HEK293 (cell line): ENCODE data around the gene S100A1.
A peak's percentile ranks its signal among the peaks of the same experiment; 100 is the strongest.

Experiments
- GFI1B ChIP-seq: fragments of 450-650 bp; formaldehyde crosslinking; IDR thresholded peaks from 2 replicates; pipeline ENCODE4 v1.5.1; 2016; ENCODE audit warnings: missing biosample characterization, missing genetic modification characterization
- HOXA7 ChIP-seq: sonication (generic); formaldehyde crosslinking; IDR thresholded peaks from 2 replicates; pipeline ENCODE4 v1.8.1; 2022; ENCODE audit warnings: missing genetic modification reagents, borderline replicate concordance
- KLF7 ChIP-seq: fragments of 450-650 bp; formaldehyde crosslinking; IDR thresholded peaks from 2 replicates; pipeline ENCODE4 v1.5.1; 2016; ENCODE audit warnings: missing biosample characterization, missing genetic modification characterization, borderline replicate concordance
- KLF8 ChIP-seq: fragments of 450-650 bp; formaldehyde crosslinking; IDR thresholded peaks from 2 replicates; pipeline ENCODE4 v1.5.1; 2016; ENCODE audit warnings: missing biosample characterization, missing genetic modification characterization
- MYNN ChIP-seq: fragments of 450-650 bp; formaldehyde crosslinking; IDR thresholded peaks from 2 replicates; pipeline ENCODE4 v1.5.1; 2016; ENCODE audit warnings: missing biosample characterization, missing genetic modification characterization, borderline replicate concordance
- REPIN1 ChIP-seq: fragments of 450-650 bp; formaldehyde crosslinking; IDR thresholded peaks from 2 replicates; pipeline ENCODE4 v1.5.1; 2017; ENCODE audit warnings: missing biosample characterization, missing genetic modification characterization, low read depth
- SALL2 ChIP-seq: fragments of 450-650 bp; formaldehyde crosslinking; IDR thresholded peaks from 2 replicates; pipeline ENCODE4 v1.5.0; 2017; ENCODE audit warnings: missing biosample characterization, mild to moderate bottlenecking, missing genetic modification characterization, borderline replicate concordance
- ZBTB48 ChIP-seq: fragments of 450-650 bp; formaldehyde crosslinking; IDR thresholded peaks from 2 replicates; pipeline ENCODE4 v1.5.1; 2016; ENCODE audit warnings: missing biosample characterization, missing genetic modification characterization
- ZEB2 ChIP-seq: fragments of 450-650 bp; formaldehyde crosslinking; IDR thresholded peaks from 2 replicates; pipeline ENCODE4 v1.5.1; 2016; ENCODE audit warnings: missing biosample characterization, missing genetic modification characterization
- ZFP3 ChIP-seq: fragments of 450-650 bp; formaldehyde crosslinking; IDR thresholded peaks from 2 replicates; pipeline ENCODE4 v1.5.1; 2016; ENCODE audit warnings: low read depth, missing biosample characterization, missing genetic modification characterization
- ZFP37 ChIP-seq: fragments of 450-650 bp; formaldehyde crosslinking; IDR thresholded peaks from 2 replicates; pipeline ENCODE4 v1.5.1; 2016; ENCODE audit warnings: missing biosample characterization, missing genetic modification characterization
- ZIC2 ChIP-seq: fragments of 450-650 bp; formaldehyde crosslinking; IDR thresholded peaks from 2 replicates; pipeline ENCODE4 v1.5.1; 2016; ENCODE audit warnings: missing biosample characterization, missing genetic modification characterization
- ZNF112 ChIP-seq: fragments of 450-650 bp; formaldehyde crosslinking; IDR thresholded peaks from 2 replicates; pipeline ENCODE4 v1.5.0; 2017; ENCODE audit warnings: missing biosample characterization, missing genetic modification characterization
- ZNF169 ChIP-seq: fragments of 450-650 bp; formaldehyde crosslinking; IDR thresholded peaks from 2 replicates; pipeline ENCODE4 v1.5.1; 2016; ENCODE audit warnings: missing biosample characterization, missing genetic modification characterization
- ZNF223 ChIP-seq: fragments of 450-650 bp; formaldehyde crosslinking; IDR thresholded peaks from 2 replicates; pipeline ENCODE4 v1.5.1; 2016; ENCODE audit warnings: missing biosample characterization, missing genetic modification characterization
- ZNF266 ChIP-seq: fragments of 450-650 bp; formaldehyde crosslinking; IDR thresholded peaks from 2 replicates; pipeline ENCODE4 v1.5.1; 2016; ENCODE audit warnings: missing biosample characterization, missing genetic modification characterization, low read depth
- ZNF292 ChIP-seq: fragments of 450-650 bp; formaldehyde crosslinking; IDR thresholded peaks from 2 replicates; pipeline ENCODE4 v1.5.1; 2016; ENCODE audit warnings: low read depth, missing biosample characterization, missing genetic modification characterization, borderline replicate concordance
- ZNF324 ChIP-seq: fragments of 450-650 bp; formaldehyde crosslinking; IDR thresholded peaks from 2 replicates; pipeline ENCODE4 v1.5.1; 2016; ENCODE audit warnings: missing biosample characterization, missing genetic modification characterization
- ZNF362 ChIP-seq: fragments of 450-650 bp; formaldehyde crosslinking; IDR thresholded peaks from 2 replicates; pipeline ENCODE4 v1.5.1; 2016; ENCODE audit warnings: missing biosample characterization, missing genetic modification characterization
- ZNF391 ChIP-seq: fragments of 450-650 bp; formaldehyde crosslinking; IDR thresholded peaks from 2 replicates; pipeline ENCODE4 v1.5.1; 2016; ENCODE audit warnings: low read depth, missing biosample characterization, missing genetic modification characterization, borderline replicate concordance
- ZNF394 ChIP-seq: fragments of 450-650 bp; formaldehyde crosslinking; IDR thresholded peaks from 2 replicates; pipeline ENCODE4 v1.5.1; 2016; ENCODE audit warnings: missing biosample characterization, missing genetic modification characterization, mild to moderate bottlenecking, moderate library complexity, borderline replicate concordance
- ZNF433 ChIP-seq: fragments of 450-650 bp; formaldehyde crosslinking; IDR thresholded peaks from 2 replicates; pipeline ENCODE4 v1.5.1; 2016; ENCODE audit warnings: missing biosample characterization, missing genetic modification characterization, low read depth
- ZNF501 ChIP-seq: fragments of 450-650 bp; formaldehyde crosslinking; IDR thresholded peaks from 2 replicates; pipeline ENCODE4 v1.5.1; 2016; ENCODE audit warnings: missing biosample characterization, missing genetic modification characterization
- ZNF548 ChIP-seq: fragments of 450-650 bp; formaldehyde crosslinking; IDR thresholded peaks from 2 replicates; pipeline ENCODE4 v1.5.1; 2016; ENCODE audit warnings: missing biosample characterization, missing genetic modification characterization
- ZNF560 ChIP-seq: fragments of 450-650 bp; formaldehyde crosslinking; IDR thresholded peaks from 2 replicates; pipeline ENCODE4 v1.5.1; 2017; ENCODE audit warnings: missing biosample characterization, missing genetic modification characterization, borderline replicate concordance
- ZNF571 ChIP-seq: fragments of 450-650 bp; formaldehyde crosslinking; IDR thresholded peaks from 2 replicates; pipeline ENCODE4 v1.5.0; 2017; ENCODE audit warnings: missing biosample characterization, missing genetic modification characterization
- ZNF585B ChIP-seq: fragments of 450-650 bp; formaldehyde crosslinking; IDR thresholded peaks from 2 replicates; pipeline ENCODE4 v1.5.1; 2016; ENCODE audit warnings: missing biosample characterization, missing genetic modification characterization
- ZNF600 ChIP-seq: fragments of 450-650 bp; formaldehyde crosslinking; IDR thresholded peaks from 2 replicates; pipeline ENCODE4 v1.5.1; 2016; ENCODE audit warnings: missing biosample characterization, missing genetic modification characterization
- ZNF621 ChIP-seq: fragments of 450-650 bp; formaldehyde crosslinking; IDR thresholded peaks from 2 replicates; pipeline ENCODE4 v1.5.1; 2017; ENCODE audit warnings: missing biosample characterization, missing genetic modification characterization
- ZNF707 ChIP-seq: fragments of 450-650 bp; formaldehyde crosslinking; IDR thresholded peaks from 2 replicates; pipeline ENCODE4 v1.5.1; 2016; ENCODE audit warnings: missing biosample characterization, missing genetic modification characterization
- ZNF792 ChIP-seq: fragments of 450-650 bp; formaldehyde crosslinking; IDR thresholded peaks from 2 replicates; pipeline ENCODE4 v1.5.1; 2016; ENCODE audit warnings: missing biosample characterization, missing genetic modification characterization
- TF ChIP-seq, protein P1 (sequence below): fragments of 450-650 bp; IDR thresholded peaks from 2 replicates; pipeline ENCODE4 v1.5.1; 2018; ENCODE audit warnings: missing biosample characterization, mild to moderate bottlenecking, missing genetic modification characterization
- TF ChIP-seq, protein P2 (sequence below): fragments of 450-650 bp; formaldehyde crosslinking; IDR thresholded peaks from 2 replicates; pipeline ENCODE4 v1.5.1; 2017; ENCODE audit warnings: missing biosample characterization, missing genetic modification characterization
- TF ChIP-seq, protein P3 (sequence below): fragments of 450-650 bp; formaldehyde crosslinking; IDR thresholded peaks from 2 replicates; pipeline ENCODE4 v1.5.1; 2016; ENCODE audit warnings: missing biosample characterization, missing genetic modification characterization
- TF ChIP-seq, protein P4 (sequence below): fragments of 450-650 bp; formaldehyde crosslinking; IDR thresholded peaks from 2 replicates; pipeline ENCODE4 v1.5.1; 2017; ENCODE audit warnings: missing biosample characterization, missing genetic modification characterization

The S100A1 gene

GRCh38 chr1:153678519-153679336, 50.5 kb downstream of the S100A1 start, which contains the start of gene NPR1 (continued):
- TF ChIP-seq ZNF707 (no peak), ZNF585B (tag by site-specific recombination) (0 out of 2 replicates have a peak, but pooled peaks have one; percentile 15), SALL2 (tag by site-specific recombination) (no peak), ZEB2 (tag by site-specific recombination) (peak; percentile 65; the same call in 1 of the 2 replicates), ZNF548 (tag by site-specific recombination) (no peak), ZBTB48 (peak; percentile 78), ZNF324 (tag by site-specific recombination) (no peak), ZNF501 (tag by site-specific recombination) (peak; percentile 64; the same call in 1 of the 2 replicates), KLF8 (tag by site-specific recombination) (peak; percentile 70), ZNF394 (tag by site-specific recombination) (no peak), ZNF571 (tag by site-specific recombination) (no peak), ZIC2 (tag by site-specific recombination) (peak; percentile 96), ZNF292 (tag by site-specific recombination) (no peak), ZFP37 (no peak), ZNF266 (tag by site-specific recombination) (no peak), ZNF600 (tag by site-specific recombination) (0 out of 2 replicates have a peak, but pooled peaks have one; percentile 27), REPIN1 (tag by site-specific recombination) (no peak; the same call in 1 of the 2 replicates), ZNF433 (no peak), ZFP3 (tag by site-specific recombination) (no peak), ZNF560 (tag by site-specific recombination) (no peak), ZNF112 (no peak), ZNF362 (tag by site-specific recombination) (no peak), ZNF792 (0 out of 2 replicates have a peak, but pooled peaks have one; percentile 24), KLF7 (peak; percentile 23; the same call in 1 of the 2 replicates), ZNF223 (tag by site-specific recombination) (no peak), ZNF391 (tag by site-specific recombination) (no peak), ZNF169 (no peak), MYNN (tag by site-specific recombination) (peak; percentile 66; the same call in 1 of the 2 replicates), GFI1B (tag by site-specific recombination) (no peak), ZNF621 (tag by site-specific recombination) (no peak), HOXA7 (CRISPR knock-in tag) (no peak)
- TF ChIP-seq, protein P1, sequence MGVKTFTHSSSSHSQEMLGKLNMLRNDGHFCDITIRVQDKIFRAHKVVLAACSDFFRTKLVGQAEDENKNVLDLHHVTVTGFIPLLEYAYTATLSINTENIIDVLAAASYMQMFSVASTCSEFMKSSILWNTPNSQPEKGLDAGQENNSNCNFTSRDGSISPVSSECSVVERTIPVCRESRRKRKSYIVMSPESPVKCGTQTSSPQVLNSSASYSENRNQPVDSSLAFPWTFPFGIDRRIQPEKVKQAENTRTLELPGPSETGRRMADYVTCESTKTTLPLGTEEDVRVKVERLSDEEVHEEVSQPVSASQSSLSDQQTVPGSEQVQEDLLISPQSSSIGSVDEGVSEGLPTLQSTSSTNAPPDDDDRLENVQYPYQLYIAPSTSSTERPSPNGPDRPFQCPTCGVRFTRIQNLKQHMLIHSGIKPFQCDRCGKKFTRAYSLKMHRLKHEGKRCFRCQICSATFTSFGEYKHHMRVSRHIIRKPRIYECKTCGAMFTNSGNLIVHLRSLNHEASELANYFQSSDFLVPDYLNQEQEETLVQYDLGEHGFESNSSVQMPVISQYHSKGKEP (tag by site-specific recombination): no peak
- TF ChIP-seq, protein P2, sequence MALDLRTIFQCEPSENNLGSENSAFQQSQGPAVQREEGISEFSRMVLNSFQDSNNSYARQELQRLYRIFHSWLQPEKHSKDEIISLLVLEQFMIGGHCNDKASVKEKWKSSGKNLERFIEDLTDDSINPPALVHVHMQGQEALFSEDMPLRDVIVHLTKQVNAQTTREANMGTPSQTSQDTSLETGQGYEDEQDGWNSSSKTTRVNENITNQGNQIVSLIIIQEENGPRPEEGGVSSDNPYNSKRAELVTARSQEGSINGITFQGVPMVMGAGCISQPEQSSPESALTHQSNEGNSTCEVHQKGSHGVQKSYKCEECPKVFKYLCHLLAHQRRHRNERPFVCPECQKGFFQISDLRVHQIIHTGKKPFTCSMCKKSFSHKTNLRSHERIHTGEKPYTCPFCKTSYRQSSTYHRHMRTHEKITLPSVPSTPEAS: peak; percentile 21; the same call in 1 of the 2 replicates
- TF ChIP-seq, protein P3, sequence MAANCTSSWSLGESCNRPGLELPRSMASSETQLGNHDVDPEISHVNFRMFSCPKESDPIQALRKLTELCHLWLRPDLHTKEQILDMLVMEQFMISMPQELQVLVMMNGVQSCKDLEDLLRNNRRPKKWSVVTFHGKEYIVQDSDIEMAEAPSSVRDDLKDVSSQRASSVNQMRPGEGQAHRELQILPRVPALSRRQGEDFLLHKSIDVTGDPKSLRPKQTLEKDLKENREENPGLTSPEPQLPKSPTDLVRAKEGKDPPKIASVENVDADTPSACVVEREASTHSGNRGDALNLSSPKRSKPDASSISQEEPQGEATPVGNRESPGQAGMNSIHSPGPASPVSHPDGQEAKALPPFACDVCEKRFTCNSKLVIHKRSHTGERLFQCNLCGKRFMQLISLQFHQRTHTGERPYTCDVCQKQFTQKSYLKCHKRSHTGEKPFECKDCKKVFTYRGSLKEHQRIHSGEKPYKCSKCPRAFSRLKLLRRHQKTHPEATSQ (tag by site-specific recombination): no peak
- TF ChIP-seq, protein P4, sequence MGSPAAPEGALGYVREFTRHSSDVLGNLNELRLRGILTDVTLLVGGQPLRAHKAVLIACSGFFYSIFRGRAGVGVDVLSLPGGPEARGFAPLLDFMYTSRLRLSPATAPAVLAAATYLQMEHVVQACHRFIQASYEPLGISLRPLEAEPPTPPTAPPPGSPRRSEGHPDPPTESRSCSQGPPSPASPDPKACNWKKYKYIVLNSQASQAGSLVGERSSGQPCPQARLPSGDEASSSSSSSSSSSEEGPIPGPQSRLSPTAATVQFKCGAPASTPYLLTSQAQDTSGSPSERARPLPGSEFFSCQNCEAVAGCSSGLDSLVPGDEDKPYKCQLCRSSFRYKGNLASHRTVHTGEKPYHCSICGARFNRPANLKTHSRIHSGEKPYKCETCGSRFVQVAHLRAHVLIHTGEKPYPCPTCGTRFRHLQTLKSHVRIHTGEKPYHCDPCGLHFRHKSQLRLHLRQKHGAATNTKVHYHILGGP (tag by site-specific recombination): no peak
